Activated T-cell treated with anti-CD3 and anti-CD28 coated beads for 48 hours (primary cell): ENCODE results near the gene STK38L.

ENCODE experiments used
- DNase-seq: peaks from one replicate; pipeline ENCODE4 v3.0.0-alpha.2; 2020; ENCODE audit warnings: low read depth

The STK38L gene

GRCh38 chr12:27347779-27348178 is 103.7 kb downstream of the STK38L start:
- no peak for DNase-seq

DNA sequence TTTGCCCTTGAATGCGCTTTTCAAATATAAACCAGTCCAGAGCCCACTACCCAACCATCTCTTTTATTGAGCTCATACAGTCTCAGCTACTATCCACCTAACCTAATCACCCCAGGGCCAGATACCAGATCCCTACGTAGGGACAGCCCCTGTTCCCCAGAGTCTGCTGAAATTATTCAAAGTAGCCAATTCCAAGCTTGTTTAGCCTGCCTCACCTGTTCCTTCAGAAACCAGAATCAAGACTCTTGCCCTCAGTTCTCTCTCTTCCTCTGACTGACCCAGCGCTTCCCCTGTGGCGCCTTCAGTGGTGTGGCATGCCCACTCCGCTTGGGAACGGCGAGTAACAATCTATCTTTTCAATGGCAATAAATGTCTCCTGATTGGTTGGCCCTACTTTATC is 107.4 kb downstream of the STK38L start:
- no peak for DNase-seq

- no peak for DNase-seq
Observed at GRCh38 chr12:27355486-27355885, 111.4 kb downstream of the STK38L start.

DNA sequence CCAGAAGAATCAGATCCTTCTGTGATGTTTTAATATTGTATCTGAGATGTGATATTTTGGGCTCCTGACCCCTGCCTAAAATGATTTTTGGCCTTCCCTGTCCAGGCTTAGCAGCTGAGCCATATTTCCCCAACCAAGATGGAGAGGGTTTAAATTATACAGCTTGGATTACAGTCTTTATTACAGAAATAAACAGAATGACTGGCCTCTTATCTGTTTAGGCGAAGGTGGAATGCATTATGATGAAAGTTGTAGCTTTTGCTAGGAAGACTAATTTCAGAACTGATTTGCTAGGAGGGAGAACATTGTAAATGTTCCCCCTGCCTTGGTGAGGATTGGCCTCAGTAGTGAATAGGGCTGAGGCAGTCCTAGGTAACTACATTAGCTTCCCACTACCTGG is 111.9 kb downstream of the STK38L start:
- no peak for DNase-seq

DNA sequence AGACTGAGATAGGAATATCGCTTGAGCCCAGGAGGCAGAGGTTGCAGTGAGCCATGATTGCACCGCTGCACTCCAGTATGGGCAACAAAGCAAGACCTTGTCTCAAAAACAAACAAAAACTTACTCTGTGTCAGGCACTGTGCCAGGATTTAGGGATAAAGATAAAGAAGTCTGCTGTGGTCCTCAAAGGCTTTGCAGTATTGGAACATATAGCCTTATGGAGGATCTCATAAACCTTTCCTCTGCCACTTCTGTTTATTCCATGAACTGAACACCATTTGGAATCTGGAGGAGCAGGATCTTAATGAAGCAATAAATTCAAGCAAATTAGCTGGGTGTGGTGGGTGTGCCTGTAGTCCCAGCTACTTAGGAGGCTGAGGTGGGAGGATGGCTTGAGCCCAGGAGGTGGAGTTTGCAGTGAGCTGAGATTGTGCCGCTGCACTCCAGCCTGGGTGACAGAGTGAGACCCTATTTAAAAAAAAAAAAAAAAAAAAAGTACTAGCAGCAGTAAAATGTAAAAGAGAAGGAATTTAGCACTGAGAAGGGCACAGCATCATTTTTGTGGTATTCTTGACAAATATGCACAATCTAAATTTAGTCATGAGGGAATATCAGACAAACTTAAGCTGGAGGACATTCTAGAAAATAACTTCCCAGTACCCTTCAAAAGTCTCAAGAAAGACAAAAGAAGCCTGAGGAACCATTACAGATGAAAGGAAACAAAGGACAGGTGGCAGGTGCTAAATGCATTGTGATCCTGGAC is 115.7 kb downstream of the STK38L start:
- DNase-seq, result no peak

DNA sequence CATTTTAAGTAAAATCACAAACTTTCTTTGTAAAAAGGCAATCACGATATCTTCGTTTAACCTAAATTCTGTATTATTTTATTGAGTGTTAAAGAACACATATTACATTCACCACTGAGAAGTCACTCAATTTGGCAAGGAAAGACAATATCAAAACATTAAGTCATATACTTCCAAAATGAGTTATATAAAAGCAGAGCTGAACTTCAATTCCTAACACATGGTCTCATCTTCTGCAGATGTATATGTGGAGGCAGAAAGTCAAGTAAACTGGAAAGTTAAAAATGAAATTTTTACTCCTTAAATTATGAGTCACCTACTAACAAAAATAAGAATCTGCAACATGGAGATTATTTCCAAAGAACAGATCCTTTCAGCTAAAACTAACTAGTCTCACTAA is 117.3 kb downstream of the STK38L start:
- no peak for DNase-seq

DNA sequence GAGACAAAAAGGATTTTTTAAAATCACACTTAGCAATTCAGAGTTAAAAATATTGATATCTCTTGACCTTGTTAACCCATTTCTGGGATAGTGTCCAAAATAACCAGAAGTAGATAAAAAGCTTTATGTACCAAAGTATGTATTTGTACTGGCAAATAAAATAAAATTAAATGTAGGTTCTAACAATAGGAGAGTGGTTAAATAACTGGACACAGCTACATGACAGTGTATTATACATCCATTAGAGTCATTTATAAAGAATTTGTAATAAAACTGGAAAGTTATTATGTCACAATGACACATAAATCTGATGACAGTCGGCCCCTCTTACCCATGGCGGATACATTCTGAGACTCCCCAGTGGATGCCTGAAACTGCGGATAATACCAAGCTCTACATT is 122.5 kb downstream of the STK38L start:
- DNase-seq, result no peak

GRCh38 chr12:27367078-27367477 is 123.0 kb downstream of the STK38L start:
- no peak for DNase-seq
